ENCODE results near the gene SLC17A8.
"Not testable (repeated sequence)": the region's sequence is repeated elsewhere in the genome, so short reads cannot be mapped to it uniquely, and the experiment has no call there.

Gene SLC17A8

GRCh38 chr12:100403446-100403845 lies 46.6 kb downstream of the SLC17A8 start:
- TF ChIP-seq POLR2AphosphoS5 (IDR thresholded peaks at IDR 0.05; ENCODE audit: low read depth, low read length) (no peak), POLR2A (IDR thresholded peaks at IDR 0.05; ENCODE audit: low read depth, low read length) (no peak), TAF1 (IDR thresholded peaks at IDR 0.05; ENCODE audit: low read depth, low read length) (no peak), POU2F2 (IDR thresholded peaks at IDR 0.05; ENCODE audit: low read depth, low read length) (no peak), PAX5 (IDR thresholded peaks at IDR 0.05; ENCODE audit: insufficient read depth, low read length, severe bottlenecking) (no peak), SPI1 (IDR thresholded peaks at IDR 0.05; ENCODE audit: low read depth, low read length) (no peak)
- FAIRE-seq = no peak
- no peak for DNase-seq (ENCODE audit: insufficient read length, low spot score)

GRCh38 chr12:100404769-100405407 lies 48.0 kb downstream of the SLC17A8 start:
- peak; percentile 15 for DNase-seq (ENCODE audit: insufficient read length, low spot score)
- no peak for TF ChIP-seq PAX5 (IDR thresholded peaks at IDR 0.05; ENCODE audit: insufficient read depth, low read length, severe bottlenecking)
- TF ChIP-seq POLR2AphosphoS5 (IDR thresholded peaks at IDR 0.05; ENCODE audit: low read depth, low read length) = no peak
- no peak for TF ChIP-seq POLR2A (IDR thresholded peaks at IDR 0.05; ENCODE audit: low read depth, low read length)
- no peak for TF ChIP-seq SPI1 (IDR thresholded peaks at IDR 0.05; ENCODE audit: low read depth, low read length)
- TF ChIP-seq TAF1 (IDR thresholded peaks at IDR 0.05; ENCODE audit: low read depth, low read length) = no peak
- no peak for TF ChIP-seq POU2F2 (IDR thresholded peaks at IDR 0.05; ENCODE audit: low read depth, low read length)
- peak; percentile 58 for FAIRE-seq

GRCh38 chr12:100413001-100413400 lies 56.1 kb downstream of the SLC17A8 start:
- FAIRE-seq (no peak), DNase-seq (ENCODE audit: insufficient read length, low spot score) (no peak)
- no peak for TF ChIP-seq PAX5 (IDR thresholded peaks at IDR 0.05; ENCODE audit: insufficient read depth, low read length, severe bottlenecking)
- no peak for TF ChIP-seq TAF1 (IDR thresholded peaks at IDR 0.05; ENCODE audit: low read depth, low read length)
- TF ChIP-seq POU2F2 (IDR thresholded peaks at IDR 0.05; ENCODE audit: low read depth, low read length) = no peak
- TF ChIP-seq SPI1 (IDR thresholded peaks at IDR 0.05; ENCODE audit: low read depth, low read length) = no peak
- no peak for TF ChIP-seq POLR2A (IDR thresholded peaks at IDR 0.05; ENCODE audit: low read depth, low read length)
- no peak for TF ChIP-seq POLR2AphosphoS5 (IDR thresholded peaks at IDR 0.05; ENCODE audit: low read depth, low read length)

- DNase-seq (ENCODE audit: insufficient read length, low spot score) (no peak), FAIRE-seq (no peak)
- TF ChIP-seq POLR2AphosphoS5 (IDR thresholded peaks at IDR 0.05; ENCODE audit: low read depth, low read length) (no peak), POLR2A (IDR thresholded peaks at IDR 0.05; ENCODE audit: low read depth, low read length) (no peak), PAX5 (IDR thresholded peaks at IDR 0.05; ENCODE audit: insufficient read depth, low read length, severe bottlenecking) (no peak), SPI1 (IDR thresholded peaks at IDR 0.05; ENCODE audit: low read depth, low read length) (no peak), POU2F2 (IDR thresholded peaks at IDR 0.05; ENCODE audit: low read depth, low read length) (no peak), TAF1 (IDR thresholded peaks at IDR 0.05; ENCODE audit: low read depth, low read length) (no peak)
Observed at GRCh38 chr12:100414739-100415138, 57.9 kb downstream of the SLC17A8 start.

- FAIRE-seq (no peak), DNase-seq (ENCODE audit: insufficient read length, low spot score) (no peak)
- TF ChIP-seq POLR2A (IDR thresholded peaks at IDR 0.05; ENCODE audit: low read depth, low read length) (no peak), POLR2AphosphoS5 (IDR thresholded peaks at IDR 0.05; ENCODE audit: low read depth, low read length) (no peak), SPI1 (IDR thresholded peaks at IDR 0.05; ENCODE audit: low read depth, low read length) (no peak), PAX5 (IDR thresholded peaks at IDR 0.05; ENCODE audit: insufficient read depth, low read length, severe bottlenecking) (no peak), TAF1 (IDR thresholded peaks at IDR 0.05; ENCODE audit: low read depth, low read length) (no peak), POU2F2 (IDR thresholded peaks at IDR 0.05; ENCODE audit: low read depth, low read length) (no peak)
Observed at GRCh38 chr12:100422646-100423045, 65.8 kb downstream of the SLC17A8 start.

- no peak for DNase-seq (ENCODE audit: insufficient read length, low spot score)
- TF ChIP-seq SPI1 (IDR thresholded peaks at IDR 0.05; ENCODE audit: low read depth, low read length) = no peak
- TF ChIP-seq PAX5 (IDR thresholded peaks at IDR 0.05; ENCODE audit: insufficient read depth, low read length, severe bottlenecking) = no peak
- TF ChIP-seq POLR2AphosphoS5 (IDR thresholded peaks at IDR 0.05; ENCODE audit: low read depth, low read length) = no peak
- TF ChIP-seq POLR2A (IDR thresholded peaks at IDR 0.05; ENCODE audit: low read depth, low read length) = no peak
- no peak for TF ChIP-seq TAF1 (IDR thresholded peaks at IDR 0.05; ENCODE audit: low read depth, low read length)
- TF ChIP-seq POU2F2 (IDR thresholded peaks at IDR 0.05; ENCODE audit: low read depth, low read length) = no peak
- no peak for FAIRE-seq
Observed at GRCh38 chr12:100426145-100426544, 69.3 kb downstream of the SLC17A8 start.

- FAIRE-seq = no peak
- TF ChIP-seq SPI1 (IDR thresholded peaks at IDR 0.05; ENCODE audit: low read depth, low read length) (no peak), POLR2A (IDR thresholded peaks at IDR 0.05; ENCODE audit: low read depth, low read length) (no peak), PAX5 (IDR thresholded peaks at IDR 0.05; ENCODE audit: insufficient read depth, low read length, severe bottlenecking) (no peak), POLR2AphosphoS5 (IDR thresholded peaks at IDR 0.05; ENCODE audit: low read depth, low read length) (no peak), POU2F2 (IDR thresholded peaks at IDR 0.05; ENCODE audit: low read depth, low read length) (no peak), TAF1 (IDR thresholded peaks at IDR 0.05; ENCODE audit: low read depth, low read length) (no peak)
- no peak for DNase-seq (ENCODE audit: insufficient read length, low spot score)
Observed at GRCh38 chr12:100427078-100427477, 70.2 kb downstream of the SLC17A8 start.

- DNase-seq (ENCODE audit: insufficient read length, low spot score); FAIRE-seq: not testable (repeated sequence)
Observed at GRCh38 chr12:100430251-100430650, 73.4 kb downstream of the SLC17A8 start.

GRCh38 chr12:100433701-100434100 lies 76.8 kb downstream of the SLC17A8 start:
- no peak for FAIRE-seq
- DNase-seq (ENCODE audit: insufficient read length, low spot score) = no peak

GRCh38 chr12:100434177-100434576 lies 77.3 kb downstream of the SLC17A8 start:
- FAIRE-seq = no peak
- no peak for TF ChIP-seq PAX5 (IDR thresholded peaks at IDR 0.05; ENCODE audit: insufficient read depth, low read length, severe bottlenecking)
- no peak for TF ChIP-seq POLR2A (IDR thresholded peaks at IDR 0.05; ENCODE audit: low read depth, low read length)
- TF ChIP-seq POLR2AphosphoS5 (IDR thresholded peaks at IDR 0.05; ENCODE audit: low read depth, low read length) = no peak
- TF ChIP-seq SPI1 (IDR thresholded peaks at IDR 0.05; ENCODE audit: low read depth, low read length) = no peak
- TF ChIP-seq TAF1 (IDR thresholded peaks at IDR 0.05; ENCODE audit: low read depth, low read length) = no peak
- TF ChIP-seq POU2F2 (IDR thresholded peaks at IDR 0.05; ENCODE audit: low read depth, low read length) = no peak
- no peak for DNase-seq (ENCODE audit: insufficient read length, low spot score)

More at GRCh38 chr12:100433701-100434100, 76.8 kb downstream of the SLC17A8 start:
- TF ChIP-seq SPI1 (IDR thresholded peaks at IDR 0.05; ENCODE audit: low read depth, low read length) (no peak), PAX5 (IDR thresholded peaks at IDR 0.05; ENCODE audit: insufficient read depth, low read length, severe bottlenecking) (no peak), POLR2AphosphoS5 (IDR thresholded peaks at IDR 0.05; ENCODE audit: low read depth, low read length) (no peak), POLR2A (IDR thresholded peaks at IDR 0.05; ENCODE audit: low read depth, low read length) (no peak), TAF1 (IDR thresholded peaks at IDR 0.05; ENCODE audit: low read depth, low read length) (no peak)
